HG03103 (cell line): ENCODE results near the gene CAPN15.
A peak's percentile ranks its signal among the peaks of the same experiment; 100 is the strongest.

ENCODE experiments used
- ATAC-seq: cut with Tn5 transposase; IDR thresholded peaks from one replicate; pipeline ENCODE4 v1.9.1; 2021; ENCODE audit warnings: low read depth; ENCODE audit not compliant: unreplicated experiment

CAPN15 gene

DNA sequence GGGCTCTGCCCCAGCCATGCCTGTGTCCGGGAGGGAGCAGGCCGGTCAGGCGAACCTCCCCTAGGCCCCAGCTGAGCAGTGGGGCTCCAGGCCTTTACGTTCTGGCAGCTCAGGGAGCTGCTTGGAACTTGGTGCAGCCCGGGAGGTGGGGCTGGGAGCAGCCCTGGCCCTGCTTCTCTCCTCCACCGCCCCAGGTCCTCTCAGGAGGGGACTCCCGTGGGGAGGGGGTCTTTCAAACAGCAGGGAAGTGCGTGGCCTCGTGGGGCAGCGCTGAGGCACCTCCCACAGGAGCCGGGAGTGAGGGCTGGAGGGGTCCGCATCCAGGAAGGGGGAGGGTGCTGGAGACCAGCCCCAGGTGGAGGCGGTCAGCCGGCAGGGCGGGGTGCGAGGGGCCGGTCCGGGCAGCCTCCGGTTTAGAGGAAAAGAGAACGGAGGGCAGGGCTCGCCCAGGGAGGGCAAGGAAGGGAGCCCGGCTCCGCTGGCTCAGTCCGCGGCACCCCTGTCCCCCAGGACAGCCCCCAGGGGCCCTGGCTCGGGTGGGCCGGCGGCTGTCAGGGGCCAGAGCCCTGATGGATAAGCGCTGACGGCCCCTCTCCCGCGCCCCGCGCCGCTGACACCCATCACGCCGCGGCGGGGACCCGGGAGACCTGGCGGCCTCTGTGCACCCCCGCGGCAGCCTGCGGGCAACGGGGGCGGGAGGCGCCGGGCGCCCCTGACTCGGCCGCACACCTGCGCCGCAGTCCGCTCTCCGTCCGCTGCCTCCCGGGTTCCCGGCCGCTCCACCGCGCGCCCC is 32.1 kb downstream of the CAPN15 start:
- no peak for ATAC-seq

DNA sequence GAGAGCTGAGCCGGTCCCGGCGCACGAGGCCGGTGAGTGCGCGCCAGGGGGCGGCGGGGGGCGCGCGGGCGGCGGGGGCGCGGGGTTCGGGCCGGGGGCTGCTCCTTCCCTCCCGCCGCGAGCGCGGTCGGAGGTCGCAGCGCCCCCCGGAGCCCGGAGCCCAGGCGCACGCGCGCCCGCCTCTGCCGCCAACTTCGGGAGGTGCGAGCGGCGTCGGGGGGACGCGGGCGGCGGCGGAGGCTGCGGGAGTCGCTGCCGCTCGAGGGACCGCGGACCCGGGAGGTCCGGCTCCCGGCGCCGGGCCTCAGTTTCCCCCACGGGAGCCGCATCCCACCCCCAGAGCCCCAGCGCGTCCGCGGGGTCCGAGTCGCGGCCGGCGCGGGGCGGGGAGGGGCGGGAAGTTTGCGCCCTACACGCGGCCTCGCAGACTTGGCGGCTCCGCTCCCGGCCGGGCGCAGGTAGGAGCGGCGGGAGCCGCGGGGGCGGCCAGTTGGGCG is 32.7 kb downstream of the CAPN15 start, which contains the start of gene PRR35:
Gene PRR35, plus strand, starts transcription at position 191 of the 497 bp plus-strand sequence. CDS start 2,901 bp downstream, outside the sequence.
- no peak for ATAC-seq

DNA sequence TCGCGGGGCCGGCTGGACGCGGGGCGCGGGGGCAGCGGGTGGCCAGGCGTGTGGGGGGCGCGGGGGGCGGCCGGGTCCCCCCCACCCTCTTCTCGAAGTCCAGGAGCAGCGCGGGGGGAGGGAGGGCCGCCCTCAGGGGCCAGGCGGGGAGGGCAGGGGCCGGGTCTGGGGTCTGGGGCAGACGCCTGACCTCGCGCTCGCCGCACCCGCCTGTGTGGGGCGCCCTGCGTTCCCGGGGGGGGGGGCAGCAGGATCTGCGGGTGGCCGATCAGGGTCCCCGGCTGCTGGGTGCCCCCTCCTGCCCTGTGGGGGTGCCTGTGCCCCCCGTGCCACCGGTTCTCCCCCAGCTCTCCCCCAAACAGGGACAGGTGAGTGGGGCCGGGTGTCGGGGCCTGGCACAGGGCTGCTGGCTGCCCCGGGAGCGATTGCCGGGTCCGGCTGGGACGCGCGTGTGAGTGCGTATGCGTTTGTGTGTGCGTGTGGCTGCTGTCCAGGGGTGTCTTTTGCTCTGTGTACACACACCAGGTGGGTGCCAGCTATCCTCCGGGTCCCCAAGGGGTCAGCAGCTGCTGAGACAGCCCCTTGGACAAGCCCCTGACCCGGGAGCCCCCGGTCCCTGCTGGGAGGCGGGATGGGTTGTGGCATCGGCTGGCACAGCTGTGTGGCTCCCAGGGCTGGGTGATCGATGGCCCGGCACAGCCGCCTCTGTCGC is 33.3 kb downstream of the CAPN15 start:
- no peak for ATAC-seq

DNA sequence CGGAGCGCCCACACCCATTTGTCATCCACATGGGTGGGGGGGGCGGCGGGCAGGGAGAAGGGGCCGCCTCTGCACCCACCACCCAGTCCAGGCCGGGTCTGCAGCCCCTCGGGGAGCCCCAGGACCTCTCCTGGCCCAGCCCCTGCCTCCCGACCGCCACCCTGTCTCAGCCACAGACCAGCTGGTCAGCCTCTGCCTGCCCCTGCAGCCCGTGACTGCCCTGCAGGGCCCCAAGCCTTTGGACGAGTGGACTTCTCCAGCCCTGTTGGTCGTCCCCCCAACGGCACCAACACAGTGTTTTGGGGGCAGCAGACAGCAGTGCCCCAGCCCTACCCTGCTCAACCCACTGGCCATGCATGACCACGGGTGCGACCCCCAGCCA is 33.9 kb downstream of the CAPN15 start:
- no peak for ATAC-seq

DNA sequence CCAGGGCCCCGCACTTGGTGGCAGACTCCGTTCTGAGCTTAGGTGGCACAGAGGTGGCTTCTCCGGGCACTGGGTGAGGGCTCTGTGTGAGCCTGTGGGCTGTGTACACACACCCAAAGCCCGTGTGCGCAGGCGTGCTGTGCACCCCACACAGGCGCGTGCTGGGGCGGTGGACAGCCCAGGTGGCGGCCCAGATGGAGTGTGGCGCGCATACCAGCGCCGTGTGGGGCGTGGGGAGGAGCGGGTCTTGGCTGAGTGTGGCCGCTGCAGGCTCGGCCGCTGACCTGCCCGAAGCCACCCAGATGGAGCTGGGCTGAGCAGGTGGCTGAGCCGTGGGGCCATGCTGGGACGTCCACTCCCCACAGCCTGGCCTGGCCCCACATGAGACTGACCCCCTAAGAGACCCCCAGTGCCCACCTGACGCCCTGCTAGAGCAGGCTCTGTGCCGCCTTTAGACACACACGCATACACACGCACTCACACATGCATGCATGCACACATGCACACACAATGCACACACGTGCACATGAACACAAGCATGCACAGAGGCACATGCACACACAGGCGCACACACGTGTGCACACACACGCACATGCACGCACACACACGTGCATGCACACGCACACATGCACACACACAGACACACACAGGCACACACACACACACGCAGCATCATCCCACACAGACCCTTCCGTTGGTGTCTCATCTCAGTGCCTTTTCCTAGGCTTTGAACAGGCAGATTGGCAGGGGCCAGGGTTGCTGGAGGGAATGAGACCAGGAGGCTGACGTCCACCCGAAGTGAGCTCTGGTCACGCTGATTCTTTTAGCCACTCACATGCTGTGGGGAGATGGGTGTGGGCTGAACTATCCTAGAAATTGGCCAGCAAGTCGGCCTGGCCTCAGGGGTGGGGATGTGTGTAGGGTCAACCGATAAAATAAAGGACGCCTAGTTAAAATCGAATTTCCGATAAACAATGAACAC is 34.7 kb downstream of the CAPN15 start:
- no peak for ATAC-seq

DNA sequence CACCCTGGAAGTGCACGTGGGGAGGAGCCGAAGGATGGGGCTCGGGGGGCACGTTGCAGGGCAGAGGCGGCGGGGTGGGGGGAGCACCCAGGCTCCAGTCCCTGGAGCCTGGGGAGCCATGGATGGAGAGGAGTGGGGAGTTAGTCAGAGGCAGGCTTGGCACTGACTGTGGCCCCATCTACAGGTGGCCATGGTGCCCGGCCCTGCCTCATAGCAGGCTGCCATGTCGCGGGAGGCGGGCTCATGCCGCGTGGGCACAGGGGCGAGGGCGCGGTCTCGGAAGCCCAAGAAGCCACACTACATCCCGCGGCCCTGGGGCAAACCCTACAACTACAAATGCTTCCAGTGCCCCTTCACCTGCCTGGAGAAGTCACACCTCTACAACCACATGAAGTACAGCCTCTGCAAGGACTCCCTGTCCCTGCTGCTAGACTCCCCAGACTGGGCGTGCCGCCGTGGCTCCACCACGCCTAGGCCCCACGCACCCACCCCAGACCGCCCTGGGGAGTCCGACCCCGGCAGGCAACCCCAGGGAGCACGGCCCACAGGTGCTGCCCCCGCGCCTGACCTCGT is 35.6 kb downstream of the CAPN15 start:
- no peak for ATAC-seq

DNA sequence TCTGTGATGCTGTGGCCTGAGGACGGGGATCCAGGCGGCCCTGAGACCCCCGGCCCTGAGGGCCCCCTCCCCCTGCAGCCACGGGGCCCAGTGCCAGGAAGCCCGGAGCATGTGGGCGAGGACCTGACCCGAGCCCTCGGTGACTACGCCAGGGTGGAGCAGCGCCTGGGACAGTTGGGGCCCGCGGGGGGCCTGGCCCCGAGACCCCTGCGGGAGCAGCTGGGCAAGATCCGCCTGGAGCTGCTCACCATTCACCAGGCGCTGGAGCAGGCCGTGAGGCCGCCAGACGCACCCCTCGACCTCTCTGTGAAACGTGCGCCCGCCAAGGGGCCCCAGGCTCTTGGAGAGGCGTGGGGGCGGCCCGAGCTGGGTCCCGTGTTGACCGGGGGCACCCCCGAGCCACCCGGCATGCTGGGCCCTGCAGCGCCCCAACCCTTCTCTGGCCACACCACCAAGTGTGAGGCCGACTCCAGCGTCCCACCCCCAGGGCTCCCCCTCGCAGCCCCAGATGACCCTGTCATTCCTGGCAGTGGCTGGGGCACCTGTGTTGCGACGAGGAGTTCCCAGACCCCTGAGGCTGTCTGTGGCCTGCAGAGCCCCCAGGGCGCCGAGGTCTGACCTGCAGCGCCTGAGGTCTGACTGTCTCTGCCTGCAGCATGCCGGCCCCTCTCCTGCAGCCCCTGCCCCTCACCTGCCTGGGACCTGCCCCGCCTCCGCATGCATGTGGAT is 37.3 kb downstream of the CAPN15 start:
- no peak for ATAC-seq

DNA sequence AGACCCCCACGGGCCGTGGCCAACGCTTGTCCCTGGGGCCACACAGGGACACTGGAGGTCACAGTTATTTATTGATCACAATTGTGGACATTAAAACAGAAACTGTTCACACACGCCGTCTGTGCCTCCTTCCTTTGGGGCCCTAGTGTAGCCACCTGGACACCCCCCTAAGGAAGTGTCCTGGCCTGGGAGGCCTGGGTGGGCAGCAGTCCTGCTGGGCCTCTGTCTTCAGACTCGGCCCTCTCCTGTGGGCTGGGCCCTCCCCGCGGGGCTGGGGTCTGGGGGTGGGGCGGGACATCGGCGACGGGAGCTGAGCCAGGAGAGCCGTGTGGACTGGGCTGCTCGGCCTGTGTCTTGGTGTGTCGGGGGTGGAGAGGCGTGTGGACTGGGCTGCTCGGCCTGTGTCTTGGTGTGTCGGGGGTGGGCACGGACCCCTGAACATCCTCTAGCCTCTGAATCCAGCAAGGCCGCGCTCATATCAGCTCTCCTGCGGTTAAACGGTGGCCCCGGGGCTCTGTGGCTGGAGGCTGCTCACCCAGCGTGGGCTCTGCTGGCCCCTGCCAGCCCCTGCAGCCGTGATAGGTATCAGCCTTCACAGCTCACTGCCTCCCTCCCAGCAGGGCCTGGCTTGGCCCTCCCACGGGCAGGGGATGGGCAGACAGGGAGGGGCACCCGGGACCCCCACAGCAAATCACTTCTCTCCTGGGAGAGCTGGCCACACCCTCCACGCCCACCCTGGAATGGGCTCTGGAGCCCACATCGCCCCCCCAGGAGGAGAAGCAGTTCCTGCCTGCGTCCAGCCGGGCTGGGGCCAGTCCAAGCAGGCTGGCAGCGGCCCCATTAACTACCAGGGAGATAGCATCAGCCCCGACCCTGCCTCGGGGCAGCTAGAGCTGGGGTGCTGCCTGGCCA is 38.2 kb downstream of the CAPN15 start:
- ATAC-seq, result no peak

DNA sequence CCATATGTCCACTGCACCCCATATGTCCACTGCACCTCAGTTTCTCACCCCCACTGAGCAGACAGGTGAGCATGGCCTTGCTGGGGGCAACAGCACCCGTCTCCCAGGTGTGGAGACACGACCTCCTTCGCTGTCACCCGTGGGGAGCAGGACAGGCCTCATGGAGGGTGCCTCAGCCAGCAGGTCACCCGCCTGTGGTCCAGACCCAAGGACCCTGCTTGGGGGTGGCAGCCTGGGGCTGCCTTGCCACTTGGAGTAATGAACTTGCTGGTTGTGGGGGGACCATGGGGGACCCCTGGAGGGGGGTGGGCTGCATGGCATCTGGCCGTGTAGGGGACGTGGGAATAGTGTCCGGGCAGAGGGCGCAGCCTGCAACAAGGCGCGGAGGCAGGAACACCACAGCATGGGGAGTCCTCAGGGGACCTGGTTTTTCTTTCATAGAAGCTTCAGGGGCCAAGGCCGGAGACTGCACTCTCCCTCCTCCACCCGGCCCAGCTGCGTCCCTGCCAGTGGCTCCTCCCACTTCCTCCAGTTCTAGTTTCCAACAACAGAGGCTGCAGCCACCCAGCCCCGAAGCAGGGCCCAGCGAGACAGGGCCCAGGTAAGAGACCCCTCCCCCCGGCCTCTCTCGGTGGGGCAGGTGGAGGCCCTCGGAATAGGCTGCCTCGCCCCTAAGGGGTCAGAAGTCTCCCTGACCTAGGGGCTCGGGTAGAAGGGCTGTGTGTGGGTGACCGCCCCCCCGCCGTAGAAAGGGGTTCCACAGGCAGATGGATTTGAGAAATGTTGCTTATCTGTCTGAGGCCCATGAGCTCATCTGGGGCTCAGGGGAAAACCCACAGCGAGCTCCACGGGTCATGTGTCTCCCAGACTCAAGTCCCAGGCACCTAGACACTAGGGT is 39.2 kb downstream of the CAPN15 start, which contains the start of gene NHLRC4:
Gene NHLRC4, plus strand, starts transcription at position 531 of the 898 bp plus-strand sequence. CDS start 1,043 bp downstream, outside the sequence.
- peak; percentile 43 for ATAC-seq

DNA sequence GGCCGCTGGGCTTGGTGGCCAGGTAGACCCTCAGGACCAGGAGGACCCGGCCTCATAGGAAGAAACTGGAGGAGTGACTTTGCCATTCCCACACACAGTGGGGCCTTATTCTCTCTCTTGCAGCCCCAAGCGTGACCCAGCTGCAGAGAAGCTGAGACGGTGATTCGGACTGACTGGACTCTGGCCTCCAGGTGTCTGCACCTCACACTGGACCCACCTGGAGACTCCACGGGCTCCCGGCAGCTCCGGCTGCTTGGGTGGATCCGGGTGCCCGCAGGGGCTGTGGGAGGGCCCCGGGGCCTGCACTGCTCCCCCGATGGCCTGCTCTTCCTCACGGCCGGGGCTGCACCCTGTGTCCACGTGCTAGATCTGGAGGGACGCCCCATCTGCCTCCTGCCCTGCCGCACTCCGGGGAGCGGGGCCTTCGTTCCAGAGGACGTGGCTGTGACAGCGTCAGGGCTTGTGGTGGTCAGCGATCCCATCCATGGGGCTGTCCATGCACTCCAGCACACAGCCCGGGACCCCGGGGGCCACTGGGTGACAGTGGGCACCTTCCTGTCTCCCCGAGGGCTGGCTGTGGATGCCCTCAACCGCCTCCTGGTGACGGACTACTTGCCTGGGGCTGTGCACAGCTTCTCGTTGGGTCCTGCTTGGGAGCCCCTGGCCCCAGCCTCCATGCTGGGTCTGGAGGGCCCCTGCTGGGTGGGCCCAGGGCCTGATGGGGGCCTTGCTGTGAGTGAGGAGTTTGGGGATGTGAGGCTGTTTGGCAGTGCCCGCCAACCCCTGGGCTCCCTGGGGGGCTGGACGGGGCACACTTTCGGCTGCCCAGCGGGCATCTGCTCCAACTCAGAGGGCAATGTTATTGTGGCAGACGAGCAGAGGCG is 40.1 kb downstream of the CAPN15 start:
- ATAC-seq, result no peak

DNA sequence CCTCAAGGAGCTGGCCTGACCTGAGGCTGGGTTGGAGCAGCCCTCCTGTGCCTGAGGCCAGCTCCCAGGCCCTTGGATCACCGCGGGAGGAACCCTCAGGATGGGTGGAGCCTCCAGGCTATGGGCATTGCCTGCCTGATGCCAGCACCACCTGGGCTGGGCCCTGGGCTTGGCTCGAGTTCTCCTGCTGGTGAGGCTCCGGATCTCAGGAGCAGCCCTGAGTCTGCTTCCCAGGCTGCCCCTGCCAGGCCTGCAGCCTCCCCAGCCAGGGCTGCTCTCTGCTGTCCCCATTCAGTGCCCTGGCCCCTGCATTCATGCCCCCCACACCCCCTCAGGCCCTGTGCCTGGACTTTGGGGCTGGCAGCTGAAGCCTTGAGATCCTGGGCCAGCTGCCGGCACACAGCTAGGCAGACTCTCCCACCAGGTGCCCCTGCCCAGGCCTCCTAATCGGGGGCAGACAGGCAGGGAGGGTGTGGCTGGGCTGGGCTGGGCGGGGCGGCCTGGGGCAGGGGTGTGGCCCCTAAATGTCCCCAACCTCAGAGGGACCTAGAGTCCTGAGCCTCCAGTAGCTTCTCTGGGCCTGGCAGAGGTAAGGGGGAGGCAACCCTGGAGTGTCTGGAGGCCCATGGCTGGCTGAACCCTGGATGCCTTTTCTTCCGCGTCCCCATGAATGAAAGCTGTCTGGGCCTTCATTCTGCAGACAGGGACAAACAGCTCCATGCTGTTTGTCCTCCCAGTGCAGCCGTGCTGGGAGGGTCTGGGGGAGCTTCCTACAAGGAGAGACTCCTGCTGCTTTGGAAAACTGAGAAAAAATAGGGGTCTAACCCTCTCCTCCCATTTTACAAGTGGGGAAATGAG is 41.1 kb downstream of the CAPN15 start:
- ATAC-seq, result no peak

DNA sequence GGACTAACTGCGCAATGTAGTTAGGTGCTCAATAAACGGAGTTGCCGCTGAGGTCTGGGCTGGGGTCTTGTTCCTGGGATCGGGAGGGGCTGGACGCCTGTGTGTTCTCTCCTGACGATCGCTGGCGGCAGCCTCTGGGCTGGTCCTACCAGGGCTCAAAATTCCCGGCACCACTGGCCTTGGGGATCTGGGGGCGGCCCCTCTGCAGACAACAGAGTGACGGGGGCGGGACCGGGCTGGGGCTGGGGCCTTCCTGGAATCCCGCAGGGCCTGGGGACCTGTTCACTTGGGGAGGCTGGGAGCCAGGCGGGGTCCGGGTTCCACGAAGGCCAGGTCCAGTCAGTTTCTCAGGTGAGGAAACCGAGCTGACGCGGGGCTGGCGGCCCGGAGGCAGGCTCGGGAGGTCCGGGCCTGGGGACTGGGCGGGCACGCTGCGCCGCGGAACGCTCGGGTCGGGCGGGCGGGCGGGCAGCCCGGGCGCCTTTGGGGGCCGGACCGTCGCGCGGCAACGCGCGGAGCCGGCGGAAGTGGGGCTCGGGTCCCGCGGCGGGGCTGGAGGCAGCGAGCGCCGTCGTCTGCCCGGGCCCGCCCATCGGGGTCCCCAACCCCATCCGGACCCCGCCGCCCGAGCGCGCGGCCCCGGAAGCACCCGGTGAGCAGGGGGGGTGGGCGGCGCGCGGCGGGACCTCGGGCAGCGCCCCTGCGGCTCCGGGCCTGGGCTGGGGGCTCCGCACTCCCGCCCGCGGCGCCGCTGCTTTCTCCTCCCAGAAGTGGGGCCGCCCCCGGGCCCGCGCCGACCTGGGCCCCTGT is 42.1 kb downstream of the CAPN15 start, which contains the start of gene PIGQ:
Gene PIGQ, plus strand, starts transcription at position 524 of the 810 bp plus-strand sequence. CDS start 4,107 bp downstream, outside the sequence.
- no peak for ATAC-seq

DNA sequence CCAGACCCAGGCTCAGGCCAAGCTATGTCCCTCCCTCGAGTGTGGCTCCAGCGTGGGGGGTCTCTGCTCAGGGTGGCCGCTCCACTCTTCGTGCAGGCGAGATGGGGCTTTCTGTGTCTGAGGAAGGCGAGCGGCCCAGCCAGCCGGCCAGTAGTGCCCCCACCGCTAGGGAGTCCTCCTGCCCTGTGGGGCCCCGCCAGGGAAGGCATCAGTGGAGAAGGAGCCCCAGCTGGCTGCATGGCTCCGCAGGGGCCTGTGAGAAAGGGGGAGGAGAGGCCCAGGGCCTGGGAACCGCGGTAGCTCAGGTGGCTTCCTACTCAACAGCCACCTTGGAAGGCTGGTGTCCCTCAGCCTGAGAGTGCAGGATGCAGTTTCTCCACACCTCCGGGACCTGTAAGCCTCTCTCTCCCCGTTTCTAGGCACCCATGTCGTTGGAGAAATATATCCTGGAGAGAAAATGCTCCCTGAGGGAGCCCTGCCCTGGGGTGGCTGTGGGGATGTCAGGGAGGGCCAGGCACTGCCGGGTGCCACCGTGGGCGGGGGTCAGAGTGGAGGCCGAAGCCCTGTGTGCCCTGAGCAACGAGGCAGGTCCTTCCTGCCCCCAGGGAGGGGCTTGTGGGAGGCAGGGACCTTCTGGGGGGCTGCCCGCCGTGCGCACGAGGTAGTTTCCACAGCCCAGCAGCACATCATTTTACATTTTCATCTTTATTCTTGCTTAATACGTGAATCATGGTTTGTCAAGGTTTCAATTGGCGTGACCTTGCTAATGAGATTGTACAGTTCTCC is 45.5 kb downstream of the CAPN15 start:
- no peak for ATAC-seq
